SU-DHL-6 (cell line): ENCODE measurements around the gene CRTC3.

ENCODE experiments used
- H2AFZ ChIP-seq: fragments of 200-600 bp; sonication (generic); 2 replicates; pipeline ENCODE4 v1.6.1; 2014; ENCODE audit warnings: low read depth, mild to moderate bottlenecking, moderate library complexity, mixed read lengths, antibody characterized with exemption, low read length; ENCODE audit not compliant: severe bottlenecking
- H3F3A ChIP-seq: fragments of 200-600 bp; shearing (Covaris generic); 2 replicates; pipeline ENCODE4 v1.6.0; 2016; ENCODE audit warnings: antibody characterized with exemption, mild to moderate bottlenecking; ENCODE audit not compliant: insufficient read depth
- H3K27ac ChIP-seq: fragments of 200-600 bp; sonication (generic); 2 replicates; pipeline ENCODE4 v1.5.1; 2016; ENCODE audit warnings: low read depth, mild to moderate bottlenecking, low read length, moderate library complexity, mixed read lengths
- H3K27me3 ChIP-seq: fragments of 200-600 bp; sonication (generic), shearing (Covaris generic); 2 replicates; pipeline ENCODE4 v1.6.0; 2014; ENCODE audit warnings: mild to moderate bottlenecking, low read length
- H3K36me3 ChIP-seq: fragments of 200-600 bp; sonication (generic); 2 replicates; pipeline ENCODE4 v1.6.1; 2014; ENCODE audit warnings: mild to moderate bottlenecking, low read length, mixed read lengths
- H3K4me2 ChIP-seq: fragments of 300-600, 200-600 bp; shearing (Covaris generic), sonication (generic); 2 replicates; pipeline ENCODE4 v1.6.0; 2014; ENCODE audit warnings: low read length, low read depth, mild to moderate bottlenecking; ENCODE audit not compliant: poor library complexity, severe bottlenecking
- H3K4me3 ChIP-seq: fragments of 200-600 bp; sonication (generic); 2 replicates; pipeline ENCODE4 v1.5.1; 2014; ENCODE audit warnings: antibody characterized with exemption, low read length, mild to moderate bottlenecking, mixed read lengths; ENCODE audit not compliant: insufficient read depth, poor library complexity, severe bottlenecking
- H3K79me2 ChIP-seq: fragments of 200-600 bp; sonication (generic); 2 replicates; pipeline ENCODE4 v1.6.1; 2014; ENCODE audit warnings: mild to moderate bottlenecking, low read length, moderate library complexity; ENCODE audit not compliant: insufficient read depth
- H3K9ac ChIP-seq: fragments of 200-600 bp; sonication (generic); 2 replicates; pipeline ENCODE4 v1.7.0; 2014; ENCODE audit warnings: mild to moderate bottlenecking, low read length
- H3K9me2 ChIP-seq: fragments of 200-600 bp; sonication (generic); replicated peaks from 2 replicates; pipeline ENCODE4 v1.6.1; 2014; ENCODE audit warnings: low read length; ENCODE audit not compliant: insufficient read depth
- H3K9me3 ChIP-seq: fragments of 200-600 bp; sonication (generic); 2 replicates; pipeline ENCODE4 v1.6.1; 2014; ENCODE audit warnings: low read length, mixed read lengths; ENCODE audit not compliant: insufficient read depth
- H4K20me1 ChIP-seq: fragments of 200-600 bp; sonication (generic); 2 replicates; pipeline ENCODE4 v1.6.1; 2014; ENCODE audit warnings: low read depth, mild to moderate bottlenecking, antibody characterized with exemption, low read length, moderate library complexity, mixed read lengths
- CTCF ChIP-seq: fragments of 200-600 bp; sonication (generic); IDR thresholded peaks from one replicate; pipeline ENCODE4 v1.5.1; 2017; ENCODE audit warnings: antibody characterized with exemption, mild to moderate bottlenecking, low read length, moderate library complexity; ENCODE audit not compliant: insufficient read depth, poor library complexity, severe bottlenecking
- EZH2phosphoT487 ChIP-seq: fragments of 200-600 bp; sonication (generic), shearing (Covaris generic); conservative IDR thresholded peaks from 2 replicates; pipeline ENCODE4 v1.6.1; 2018; ENCODE audit warnings: mild to moderate bottlenecking, antibody characterized with exemption, low read length, moderate library complexity, mixed read lengths

Gene CRTC3

GRCh38 chr15:90644952-90645725, 115.4 kb downstream of the CRTC3 start:
- no peak for TF ChIP-seq EZH2phosphoT487
- no peak for TF ChIP-seq CTCF
- H3F3A ChIP-seq, result 0 out of 2 replicates have a peak, but pooled peaks cover 4% of the 10 kb centered on the region
- H3K27me3 ChIP-seq, result no peaks in the 10 kb centered on the region
- no peaks in the 10 kb centered on the region for H3K9me2 ChIP-seq
- no peak overlapping the region for H3K27ac ChIP-seq
- no peak overlapping the region for H3K4me2 ChIP-seq
- no peaks in the 10 kb centered on the region for H3K79me2 ChIP-seq
- H4K20me1 ChIP-seq, result no peaks in the 10 kb centered on the region
- H3K36me3 ChIP-seq, result no peaks in the 10 kb centered on the region
- no peak overlapping the region for H3K9ac ChIP-seq
- H2AFZ ChIP-seq, result no peak overlapping the region
- H3K9me3 ChIP-seq, result no peaks in the 10 kb centered on the region
- no peak overlapping the region for H3K4me3 ChIP-seq

- TF ChIP-seq EZH2phosphoT487 (no peak), CTCF (no peak)
- Histone ChIP-seq H3K36me3 (no peaks in the 10 kb centered on the region), H4K20me1 (no peaks in the 10 kb centered on the region), H3K9me2 (no peaks in the 10 kb centered on the region), H3K27ac (no peak overlapping the region), H3K79me2 (no peaks in the 10 kb centered on the region), H2AFZ (no peak overlapping the region), H3F3A (0 out of 2 replicates have a peak, but pooled peaks cover 4% of the 10 kb centered on the region), H3K4me2 (no peak overlapping the region), H3K27me3 (no peaks in the 10 kb centered on the region), H3K9ac (no peak overlapping the region), H3K9me3 (no peaks in the 10 kb centered on the region), H3K4me3 (no peak overlapping the region)
Measured at GRCh38 chr15:90645873-90646575, 116.3 kb downstream of the CRTC3 start.

- Histone ChIP-seq H3K4me3 (no peak overlapping the region), H3K36me3 (no peaks in the 10 kb centered on the region), H3K27me3 (no peaks in the 10 kb centered on the region), H3K27ac (no peak overlapping the region), H3F3A (0 out of 2 replicates have a peak, but pooled peaks cover 4% of the 10 kb centered on the region), H3K9me2 (no peaks in the 10 kb centered on the region), H3K4me2 (no peak overlapping the region), H2AFZ (no peak overlapping the region), H4K20me1 (no peaks in the 10 kb centered on the region), H3K9ac (no peak overlapping the region), H3K79me2 (no peaks in the 10 kb centered on the region), H3K9me3 (no peaks in the 10 kb centered on the region)
- no peak for TF ChIP-seq EZH2phosphoT487
- TF ChIP-seq CTCF, result no peak
Measured at GRCh38 chr15:90646662-90647305, 117.1 kb downstream of the CRTC3 start.
